Measurements from ENCODE around the gene CCDC7. TPM values are rescaled to one million over a fixed set of nuclear protein-coding genes. Genes with fewer than 3 reads are reported as not detected.
"Not testable (repeated sequence)": the region's sequence is repeated elsewhere in the genome, so short reads cannot be mapped to it uniquely, and the experiment has no call there.

The CCDC7 gene
- total RNA-seq, 2 donors from 2014 or later: 11.4 to 15.9 TPM

- intact Hi-C loops (cut with DNase I, micrococcal nuclease): no loop called here
- no peak for DNase-seq
- ATAC-seq: no peak
Observed at GRCh38 chr10:32530231-32530630, 84.3 kb downstream of the CCDC7 start.

- no peak for DNase-seq
- ATAC-seq: no peak
- intact Hi-C loops (cut with DNase I, micrococcal nuclease): no loop called here
Observed at GRCh38 chr10:32538256-32538655, 92.3 kb downstream of the CCDC7 start.

- ATAC-seq (no peak), DNase-seq (no peak)
- intact Hi-C loops (cut with DNase I, micrococcal nuclease): no loop called here
Observed at GRCh38 chr10:32540691-32541470, 94.9 kb downstream of the CCDC7 start.

- no peak for ATAC-seq
- intact Hi-C loops (cut with DNase I, micrococcal nuclease): no loop called here
- DNase-seq: no peak
Observed at GRCh38 chr10:32548208-32548607, 102.3 kb downstream of the CCDC7 start.

GRCh38 chr10:32556783-32557395 is 110.9 kb downstream of the CCDC7 start:
- ATAC-seq (no peak), DNase-seq (no peak)
- intact Hi-C loops (cut with DNase I, micrococcal nuclease): no loop called here

DNA sequence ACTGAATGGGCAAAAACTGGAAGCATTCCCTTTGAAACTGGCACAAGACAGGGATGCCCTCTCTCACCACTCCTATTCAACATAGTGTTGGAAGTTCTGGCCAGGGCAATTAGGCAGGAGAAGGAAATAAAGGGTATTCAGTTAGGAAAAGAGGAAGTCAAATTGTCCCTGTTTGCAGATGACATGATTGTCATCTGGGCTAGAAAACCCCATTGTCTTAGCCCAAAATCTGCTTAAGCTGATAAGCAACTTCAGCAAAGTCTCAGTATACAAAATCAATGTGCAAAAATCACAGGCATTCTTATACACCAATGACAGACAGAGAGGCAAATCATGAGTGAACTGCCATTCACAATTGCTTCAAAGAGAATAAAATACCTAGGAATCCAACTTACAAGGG is 116.8 kb downstream of the CCDC7 start:
- ATAC-seq; intact Hi-C loops (cut with DNase I, micrococcal nuclease): not testable (repeated sequence)

DNA sequence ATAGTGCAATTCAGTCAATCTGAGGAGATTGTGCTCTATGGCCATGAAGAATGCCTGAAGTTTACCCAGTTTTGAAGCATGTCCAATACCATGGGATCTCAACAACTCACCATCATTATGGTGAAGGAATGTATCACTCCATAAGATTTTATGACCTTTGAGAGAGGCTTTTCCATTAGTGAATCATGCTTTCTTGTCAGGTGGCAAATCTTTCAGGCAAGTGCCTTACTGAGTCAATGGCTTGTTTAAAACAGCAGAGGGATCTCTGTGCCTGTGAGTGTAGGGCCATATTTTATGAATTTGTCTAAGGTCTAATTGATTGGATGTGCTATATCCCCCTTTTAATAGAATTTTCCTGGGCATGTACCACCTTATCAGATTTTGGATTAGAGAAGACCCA is 131.5 kb downstream of the CCDC7 start:
- no peak for ATAC-seq
- no peak for DNase-seq
- intact Hi-C loops (cut with DNase I, micrococcal nuclease): no loop called here

More for the DNA sequence above, 116.8 kb downstream of the CCDC7 start:
- not testable (repeated sequence) for DNase-seq

DNA sequence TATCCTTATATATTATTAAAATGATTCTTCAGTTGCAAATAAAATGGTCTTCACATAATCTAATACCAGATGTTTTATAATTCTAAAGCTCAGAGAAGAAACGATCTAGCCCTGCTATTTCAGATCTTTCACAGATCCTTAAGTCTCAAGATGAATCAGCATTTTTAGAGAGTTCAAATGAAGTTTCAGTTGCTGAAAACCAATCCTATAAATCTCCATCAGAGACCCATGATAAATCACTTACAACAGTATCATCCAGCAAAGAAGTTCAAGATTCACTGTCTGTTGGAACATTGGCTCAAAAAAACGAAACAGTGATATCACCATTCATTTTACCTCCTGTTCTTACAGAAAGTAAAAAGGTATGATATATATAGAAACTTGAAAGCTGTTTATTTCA is 137.0 kb downstream of the CCDC7 start:
- ATAC-seq (no peak), DNase-seq (no peak)
- intact Hi-C loops (cut with DNase I, micrococcal nuclease): no loop called here

GRCh38 chr10:32598022-32598421 is 152.1 kb downstream of the CCDC7 start:
- ATAC-seq; DNase-seq; intact Hi-C loops (cut with DNase I, micrococcal nuclease): not testable (repeated sequence)

- intact Hi-C loops (cut with DNase I, micrococcal nuclease): no loop called here
- ATAC-seq: no peak
- DNase-seq: no peak
Observed at GRCh38 chr10:32600317-32600716, 154.4 kb downstream of the CCDC7 start.

DNA sequence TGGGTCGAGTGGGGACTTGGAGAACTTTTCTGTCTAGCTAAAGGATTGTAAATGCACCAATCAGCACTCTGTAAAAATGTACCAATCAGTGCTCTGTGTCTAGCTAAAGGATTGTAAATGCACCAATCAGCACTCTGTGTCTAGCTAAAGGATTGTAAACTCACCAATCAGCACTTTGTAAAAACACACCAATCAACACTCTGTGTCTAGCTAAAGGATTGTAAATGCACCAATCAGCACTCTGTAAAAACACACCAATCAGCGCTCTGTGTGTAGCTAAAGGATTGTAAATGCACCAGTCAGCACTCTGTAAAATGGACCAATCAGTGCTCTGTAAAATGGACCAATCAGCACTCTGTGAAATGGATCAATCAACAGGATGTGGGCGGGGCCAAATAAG is 155.6 kb downstream of the CCDC7 start:
- ATAC-seq; DNase-seq; intact Hi-C loops (cut with DNase I, micrococcal nuclease): not testable (repeated sequence)

DNA sequence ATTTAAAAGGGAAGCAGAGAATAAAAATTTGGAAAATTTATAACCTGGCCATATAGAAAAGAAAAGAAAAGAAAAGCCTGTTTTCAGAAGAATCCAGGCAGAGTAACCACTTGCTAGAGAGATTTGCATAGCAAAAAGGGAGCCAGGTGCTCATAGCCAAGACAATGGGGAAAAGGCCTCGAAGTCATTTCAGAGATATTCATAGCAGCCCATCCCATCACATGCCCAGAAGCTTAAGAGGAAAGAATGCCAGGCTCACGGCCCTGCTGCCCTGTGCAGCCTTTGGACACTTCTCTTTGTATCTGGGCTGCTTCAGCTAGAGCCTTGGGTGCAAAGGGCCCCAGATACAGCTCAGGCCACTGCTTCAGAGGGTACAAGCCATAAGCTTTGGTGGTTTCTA is 159.8 kb downstream of the CCDC7 start:
- intact Hi-C loops (cut with DNase I, micrococcal nuclease): no loop called here
- no peak for ATAC-seq
- DNase-seq: no peak

GRCh38 chr10:32610543-32610942 is 164.6 kb downstream of the CCDC7 start:
- intact Hi-C loops (cut with DNase I, micrococcal nuclease); ATAC-seq; DNase-seq: not testable (repeated sequence)

- DNase-seq (no peak), ATAC-seq (no peak)
- intact Hi-C loops (cut with DNase I, micrococcal nuclease): no loop called here
Observed at GRCh38 chr10:32616438-32616837, 170.5 kb downstream of the CCDC7 start.

DNA sequence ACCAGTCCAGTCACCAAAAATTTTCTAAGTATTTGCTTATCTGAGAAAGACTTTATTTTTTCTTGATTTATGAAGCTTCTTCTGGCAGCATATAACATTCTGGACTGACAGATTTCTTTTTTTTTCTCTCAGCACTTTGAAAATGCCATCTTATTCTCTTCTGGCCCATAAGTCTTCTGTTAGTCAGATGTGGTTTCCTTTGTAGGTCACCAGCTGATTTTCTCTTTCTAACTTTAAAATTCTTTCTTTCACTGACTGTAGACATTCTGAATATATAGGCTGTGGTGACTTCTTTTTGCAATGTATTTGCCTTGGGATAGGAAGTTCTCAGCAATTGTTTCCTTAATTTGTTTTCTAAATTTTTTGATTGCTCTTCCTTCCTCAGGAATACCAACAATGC is 172.5 kb downstream of the CCDC7 start:
- DNase-seq (no peak), ATAC-seq (no peak)
- intact Hi-C loops (cut with DNase I, micrococcal nuclease): no loop called here

DNA sequence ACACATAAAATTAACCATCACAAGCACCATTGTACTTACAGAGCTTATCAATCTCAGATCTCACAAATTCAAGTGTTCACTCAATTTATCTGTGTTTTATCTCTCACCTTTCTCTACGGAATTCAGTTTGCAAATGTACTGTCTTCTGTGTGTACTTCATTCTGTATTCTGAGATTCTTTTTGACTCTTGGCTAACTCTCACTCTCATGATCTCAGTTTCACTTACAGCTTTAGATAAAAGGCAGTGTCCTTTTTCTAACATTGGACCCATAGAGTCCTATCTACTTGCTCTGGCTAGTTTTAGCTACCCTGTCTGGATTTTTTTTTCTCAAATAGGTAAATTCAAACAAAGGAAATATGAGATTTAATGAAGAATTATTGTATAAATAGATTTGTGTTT is 176.0 kb downstream of the CCDC7 start:
- intact Hi-C loops (cut with DNase I, micrococcal nuclease): no loop called here
- DNase-seq (no peak), ATAC-seq (no peak)

- DNase-seq (no peak), ATAC-seq (no peak)
- intact Hi-C loops (cut with DNase I, micrococcal nuclease): no loop called here
Observed at GRCh38 chr10:32622409-32622808, 176.5 kb downstream of the CCDC7 start.

- DNase-seq: no peak
- intact Hi-C loops (cut with DNase I, micrococcal nuclease): no loop called here
- ATAC-seq: no peak
Observed at GRCh38 chr10:32627183-32627582, 181.2 kb downstream of the CCDC7 start.

DNA sequence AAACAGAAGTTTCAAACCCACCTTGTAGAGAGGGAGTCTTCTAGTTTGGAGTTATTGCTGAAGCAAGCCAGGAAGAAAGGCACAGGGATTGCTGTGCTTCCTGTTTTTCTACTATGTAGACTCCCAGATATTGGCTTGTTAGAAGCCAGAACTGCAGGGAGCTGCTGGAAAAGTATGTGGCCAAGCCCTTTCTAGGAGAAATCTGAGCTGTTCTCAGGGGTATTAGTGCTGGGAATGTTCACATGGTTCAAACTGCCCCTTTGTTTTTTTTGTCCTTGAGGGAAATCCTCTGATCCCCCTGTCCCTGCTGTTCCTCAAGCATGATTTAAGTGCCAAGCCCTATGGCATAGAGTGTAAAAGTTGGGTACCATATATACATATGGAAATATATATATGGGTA is 184.0 kb downstream of the CCDC7 start:
- intact Hi-C loops (cut with DNase I, micrococcal nuclease): no loop called here
- ATAC-seq: no peak
- no peak for DNase-seq

GRCh38 chr10:32646535-32646934 is 200.6 kb downstream of the CCDC7 start:
- DNase-seq (no peak), ATAC-seq (no peak)
- intact Hi-C loops (cut with DNase I, micrococcal nuclease): no loop called here

DNA sequence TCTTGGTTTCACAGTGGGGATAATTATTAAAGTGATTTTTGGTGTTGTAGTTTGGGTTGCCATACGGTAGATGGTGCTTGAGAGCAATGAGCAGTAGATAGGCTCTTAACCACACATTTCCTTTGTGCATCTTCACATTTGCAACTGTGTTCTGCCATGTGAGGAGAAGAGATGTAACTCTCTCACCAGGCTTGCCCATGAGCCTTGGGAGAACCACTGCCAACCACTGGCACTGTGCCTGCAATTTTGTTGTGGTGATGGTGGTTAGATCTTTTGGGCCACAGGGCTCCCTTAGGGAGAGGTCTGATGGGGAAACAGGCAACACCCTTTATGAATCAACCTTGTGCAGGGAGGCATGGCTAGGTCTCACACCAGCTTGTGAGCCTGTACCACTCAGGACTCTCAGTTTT is 204.3 kb downstream of the CCDC7 start:
- intact Hi-C loops (cut with DNase I, micrococcal nuclease): no loop called here
- DNase-seq (no peak), ATAC-seq (no peak)
